HG03342 (cell line): ENCODE measurements around the gene CADM2.
A peak's percentile ranks its signal among the peaks of the same experiment; 100 is the strongest.

ENCODE experiments used
- ATAC-seq: cut with Tn5 transposase; IDR thresholded peaks from one replicate; pipeline ENCODE4 v1.9.1; 2021; ENCODE audit warnings: mild to moderate bottlenecking, moderate library complexity; ENCODE audit not compliant: unreplicated experiment

CADM2 gene

GRCh38 chr3:85780806-85781205 is 822.0 kb downstream of the CADM2 start:
- no peak for ATAC-seq

- ATAC-seq, result no peak
Measured at GRCh38 chr3:85781806-85782205, 823.0 kb downstream of the CADM2 start.

- ATAC-seq, result no peak
Measured at GRCh38 chr3:85783291-85783690, 824.5 kb downstream of the CADM2 start.

- ATAC-seq, result no peak
Measured at GRCh38 chr3:85785766-85786165, 827.0 kb downstream of the CADM2 start.

GRCh38 chr3:85790445-85791030 is 831.7 kb downstream of the CADM2 start:
- ATAC-seq, result no peak

- ATAC-seq, result no peak
Measured at GRCh38 chr3:85796140-85796539, 837.4 kb downstream of the CADM2 start.

- ATAC-seq, result no peak
Measured at GRCh38 chr3:85800676-85801075, 841.9 kb downstream of the CADM2 start.

- ATAC-seq, result no peak
Measured at GRCh38 chr3:85801955-85802354, 843.2 kb downstream of the CADM2 start.

GRCh38 chr3:85808755-85809154 is 850.0 kb downstream of the CADM2 start:
- no peak for ATAC-seq

GRCh38 chr3:85821130-85821756 is 862.5 kb downstream of the CADM2 start:
- peak; percentile 87 for ATAC-seq

- no peak for ATAC-seq
Measured at GRCh38 chr3:85835857-85836440, 877.2 kb downstream of the CADM2 start.

- no peak for ATAC-seq
Measured at GRCh38 chr3:85837402-85837801, 878.6 kb downstream of the CADM2 start.

- ATAC-seq, result no peak
Measured at GRCh38 chr3:85838921-85839320, 880.1 kb downstream of the CADM2 start.

GRCh38 chr3:85842081-85842480 is 883.3 kb downstream of the CADM2 start:
- no peak for ATAC-seq

- ATAC-seq, result no peak
Measured at GRCh38 chr3:85846940-85847339, 888.2 kb downstream of the CADM2 start.

- no peak for ATAC-seq
Measured at GRCh38 chr3:85851071-85851470, 892.3 kb downstream of the CADM2 start.

GRCh38 chr3:85853805-85854204 is 895.0 kb downstream of the CADM2 start:
- ATAC-seq, result no peak

- ATAC-seq, result no peak
Measured at GRCh38 chr3:85862893-85863455, 904.2 kb downstream of the CADM2 start.

GRCh38 chr3:85864896-85865295 is 906.1 kb downstream of the CADM2 start:
- ATAC-seq, result no peak

GRCh38 chr3:85867072-85867471 is 908.3 kb downstream of the CADM2 start:
- no peak for ATAC-seq

GRCh38 chr3:85875589-85875988 is 916.8 kb downstream of the CADM2 start:
- no peak for ATAC-seq

- no peak for ATAC-seq
Measured at GRCh38 chr3:85877631-85878030, 918.8 kb downstream of the CADM2 start.
